GM12878 (cell line): ENCODE results near the gene SYDE2. TPM values are rescaled to one million over a fixed set of nuclear protein-coding genes. Genes with fewer than 3 reads are reported as not detected.

Experiments
- ATAC-seq: fragments of 200-7000 bp; cut with Tn5 transposase; 3 replicates; pipeline ENCODE4 v1.9.1; 2020; ENCODE audit warnings: mild to moderate bottlenecking, moderate library complexity
- BruUV-seq: library from RNA; stranded (reverse); fragments of 400-500 nt; replicated peaks from 2 replicates; lab custom pipeline; 2021; lab: Mats Ljungman, UMichigan
- CTCF ChIA-PET: fragments of 300-600 bp; sonication (Branson Sonifier 250); formaldehyde crosslinking; extraction: SDS; loops from one replicate; lab custom pipeline; 2021; ENCODE audit warnings: inconsistent platforms; lab: Yijun Ruan, JAX
- POLR2A ChIA-PET: fragments of 350-600 bp; formaldehyde crosslinking; extraction: SDS; loops from one replicate; lab custom pipeline; 2021; ENCODE audit warnings: inconsistent platforms; lab: Charles Lee
- RAD21 ChIA-PET: fragments of 300-600 bp; sonication (Branson Sonifier 250); formaldehyde crosslinking; loops from one replicate; lab custom pipeline; 2023; ENCODE audit warnings: antibody characterized with exemption; ENCODE audit not compliant: unreplicated experiment; lab: Charles Lee
- SMC1A ChIA-PET: fragments of 300-600 bp; sonication (Branson Sonifier 250); formaldehyde crosslinking; loops from one replicate; lab custom pipeline; 2023; ENCODE audit not compliant: unreplicated experiment, uncharacterized antibody; lab: Charles Lee
- DNase-seq: peaks from one replicate; pipeline ENCODE4 v3.0.0-alpha.2; 2011; ENCODE audit warnings: low read depth, low spot score
- FAIRE-seq: peaks from 3 replicates; lab custom pipeline; 2011; peaks lifted over from hg19 to GRCh38; lab: Jason Lieb, UNC
- H2AFZ ChIP-seq: 2 replicates; pipeline ENCODE4 v1.6.0; 2011; ENCODE audit warnings: low read depth, low read length, control low read depth; ENCODE audit not compliant: control insufficient read depth
- H3K27ac ChIP-seq: 2 replicates; pipeline ENCODE4 v1.5.1; 2011; ENCODE audit warnings: control low read depth; ENCODE audit not compliant: control insufficient read depth, insufficient read depth
- H3K27me3 ChIP-seq, 2 experiments: replicated peaks in 1 of 2; 2 replicates each; pipeline versions ENCODE4 v1.6.0 to v1.6.1; 2011; ENCODE audit warnings: low read length in 1 of 2; ENCODE audit not compliant: control insufficient read depth in 2 of 2, insufficient read depth in 2 of 2
- H3K36me3 ChIP-seq, 2 experiments: 2 replicates each; pipeline ENCODE4 v1.5.1; 2011; ENCODE audit warnings: low read length in 1 of 2; ENCODE audit not compliant: control insufficient read depth in 2 of 2, insufficient read depth in 2 of 2
- H3K4me1 ChIP-seq: 2 replicates; pipeline ENCODE4 v1.6.1; 2011; ENCODE audit warnings: mild to moderate bottlenecking, low read length, moderate library complexity, mixed read lengths; ENCODE audit not compliant: control insufficient read depth, insufficient read depth
- H3K4me2 ChIP-seq: 2 replicates; pipeline ENCODE4 v1.6.0; 2011; ENCODE audit warnings: control low read depth; ENCODE audit not compliant: control insufficient read depth, insufficient read depth
- H3K4me3 ChIP-seq: fragments of 200-600 bp; sonication (generic); 2 replicates; pipeline ENCODE4 v1.5.1; 2016
- H3K79me2 ChIP-seq: 2 replicates; pipeline ENCODE4 v1.6.0; 2011; ENCODE audit warnings: low read length; ENCODE audit not compliant: control insufficient read depth, insufficient read depth
- H3K9ac ChIP-seq: 2 replicates; pipeline ENCODE4 v1.8.0; 2011; ENCODE audit warnings: low read length, control low read depth, mixed read lengths; ENCODE audit not compliant: control insufficient read depth, insufficient read depth
- H3K9me3 ChIP-seq: replicated peaks from 3 replicates; pipeline ENCODE4 v1.5.1; 2011; ENCODE audit warnings: mild to moderate bottlenecking, low read length; ENCODE audit not compliant: control insufficient read depth, insufficient read depth
- H4K20me1 ChIP-seq: 2 replicates; pipeline ENCODE4 v1.6.0; 2011; ENCODE audit not compliant: control insufficient read depth, insufficient read depth
- ASH2L ChIP-seq: fragments of 300-600, 200-600 bp; sonication (generic); IDR thresholded peaks from 2 replicates; pipeline ENCODE4 v1.6.1; 2017; ENCODE audit warnings: low read depth, mild to moderate bottlenecking, borderline replicate concordance
- CHD1 ChIP-seq: IDR thresholded peaks from 2 replicates; pipeline ENCODE4 v1.6.1; 2012; ENCODE audit warnings: low read depth, low read length, improper control_type of control experiment
- CREM ChIP-seq: IDR thresholded peaks from 2 replicates; pipeline ENCODE4 v1.6.1; 2014; ENCODE audit warnings: antibody characterized with exemption, low read depth
- ESRRA ChIP-seq: IDR thresholded peaks from 2 replicates; pipeline ENCODE4 v1.6.1; 2012; ENCODE audit warnings: mild to moderate bottlenecking, low read length, improper control_type of control experiment
- MTA2 ChIP-seq: fragments of 450-650 bp; IDR thresholded peaks from 2 replicates; pipeline ENCODE4 v1.6.1; 2016; ENCODE audit warnings: low read depth, mild to moderate bottlenecking, moderate library complexity
- MYC ChIP-seq: IDR thresholded peaks from 2 replicates; pipeline ENCODE4 v1.6.1; 2011; ENCODE audit warnings: mild to moderate bottlenecking, low read length, moderate library complexity, inconsistent platforms; ENCODE audit not compliant: insufficient read depth, insufficient replicate concordance, insufficient read length, severe bottlenecking
- NFXL1 ChIP-seq: fragments of 450-650 bp; IDR thresholded peaks from 2 replicates; pipeline ENCODE4 v1.6.1; 2017; ENCODE audit warnings: antibody characterized with exemption, mild to moderate bottlenecking, borderline replicate concordance
- RB1 ChIP-seq: fragments of 450-650 bp; formaldehyde crosslinking; IDR thresholded peaks from 2 replicates; pipeline ENCODE4 v1.6.1; 2017; ENCODE audit warnings: mild to moderate bottlenecking, borderline replicate concordance
- RBBP5 ChIP-seq: fragments of 200-600 bp; sonication (generic); conservative IDR thresholded peaks from 2 replicates; pipeline ENCODE4 v1.6.1; 2016
- SMAD1 ChIP-seq: fragments of 450-650 bp; IDR thresholded peaks from 2 replicates; pipeline ENCODE4 v1.6.1; 2018; ENCODE audit warnings: mild to moderate bottlenecking, low read depth; ENCODE audit not compliant: partially characterized antibody
- STAT1 ChIP-seq: fragments of 450-650 bp; conservative IDR thresholded peaks from 2 replicates; pipeline ENCODE4 v1.6.1; 2014; ENCODE audit warnings: antibody characterized with exemption, mild to moderate bottlenecking
- TCF12 ChIP-seq: IDR thresholded peaks from 2 replicates; pipeline ENCODE4 v1.6.1; 2011; ENCODE audit warnings: low read depth, mild to moderate bottlenecking, low read length
- ZNF207 ChIP-seq: fragments of 450-650 bp; IDR thresholded peaks from 2 replicates; pipeline ENCODE4 v1.6.1; 2014; ENCODE audit warnings: antibody characterized with exemption, mild to moderate bottlenecking, borderline replicate concordance
- ZNF24 ChIP-seq: fragments of 450-650 bp; IDR thresholded peaks from 2 replicates; pipeline ENCODE4 v1.6.1; 2017; ENCODE audit warnings: antibody characterized with exemption, mild to moderate bottlenecking
- WGBS: methylation state at CpG from one replicate; pipeline ENCODE4 v1.1.6; 2016; ENCODE audit warnings: low lambda C conversion rate; ENCODE audit not compliant: insufficient replicate concordance, insufficient coverage; ENCODE audit errors: missing lambda C conversion rate; 5-methylcytosine and 5-hydroxymethylcytosine counted together
- in situ Hi-C: fragments of 300-500 bp; cut with MboI; formaldehyde crosslinking; loops from 9 replicates; pipeline ENCODE4 v1.14.3; 2018; ENCODE audit warnings: mixed read lengths
- intact Hi-C: fragments of 100-400 bp; cut with micrococcal nuclease; formaldehyde crosslinking; loops from one replicate; pipeline ENCODE4 v1.14.2; 2022; ENCODE audit not compliant: unreplicated experiment
- polyA plus RNA-seq, 11 experiments: library from polyadenylated mRNA; depleted of rRNA in 4 of 11; unstranded in 6 of 11; stranded (reverse) in 5 of 11; fragments of >200 nt; fragmentation: Nextera tagmentation in 4 of 11; fragmentation: Illumina TruSeq in 1 of 11; extraction: Ambion mirVana in 4 of 11; extraction: Trizol in 1 of 11; gene quantifications; 1 replicate in 1 of 11; 2 replicates in 10 of 11; pipeline versions ENCODE4 v1.2.1 to v1.2.3, GENCODE V29; 2011 to 2016; ENCODE audit warnings: inconsistent platforms in 2 of 11, missing spikeins in 2 of 11, low read depth in 1 of 11
- total RNA-seq, 4 experiments: library from RNA; depleted of rRNA in 3 of 4; stranded (reverse); fragments of >200 nt in 3 of 4; fragmentation: Illumina TruSeq in 1 of 4; extraction: Trizol in 1 of 4; gene quantifications; 2 replicates each; pipeline versions ENCODE4 v1.2.1 to v1.2.3, GENCODE V29; 2013 to 2021
- TF ChIP-seq, protein P1 (sequence below): fragments of 450-650 bp; IDR thresholded peaks from 2 replicates; pipeline ENCODE4 v1.6.1; 2018; ENCODE audit warnings: borderline replicate concordance, mild to moderate bottlenecking; ENCODE audit not compliant: partially characterized antibody
- TF ChIP-seq, protein P2 (sequence below): IDR thresholded peaks from 2 replicates; pipeline ENCODE4 v1.6.1; 2012; ENCODE audit warnings: low read length, inconsistent platforms
- TF ChIP-seq, protein P3 (sequence below): fragments of 450-650 bp; IDR thresholded peaks from 2 replicates; pipeline ENCODE4 v1.6.1; 2018; ENCODE audit warnings: mild to moderate bottlenecking, low read depth, moderate library complexity; ENCODE audit not compliant: partially characterized antibody
- TF ChIP-seq, protein P4 (sequence below): IDR thresholded peaks from 2 replicates; pipeline ENCODE4 v1.6.1; 2012; ENCODE audit warnings: low read depth, low read length, improper control_type of control experiment

Gene SYDE2
- total and polyA plus RNA-seq, 10 of the 15 experiments (the other 5 are each of a cell fraction or from before 2014, with no cell fraction given): 0.37 to 4.1 (median 1.8) TPM; not detected in 1

DNA sequence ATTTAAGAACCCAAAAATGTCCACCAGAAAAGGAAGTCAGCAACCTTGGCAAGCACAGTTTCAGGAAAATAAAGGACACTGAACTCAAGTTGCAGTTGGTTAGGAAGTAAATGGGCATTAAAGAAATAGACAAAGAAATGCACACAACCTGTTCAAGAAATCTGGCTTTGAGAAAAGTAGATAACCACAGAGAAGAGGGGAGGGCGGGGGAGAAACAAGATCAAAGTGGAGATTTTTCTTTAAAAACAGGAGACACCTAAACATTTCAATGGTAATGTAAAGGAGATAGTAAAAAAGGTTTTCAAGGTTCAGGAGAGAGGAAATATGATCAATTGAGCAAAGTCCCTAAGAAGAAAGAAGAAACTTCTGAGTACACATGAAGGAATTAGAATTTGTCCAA lies 29.1 kb downstream of the SYDE2 start:
- H3K27ac ChIP-seq: no peak overlapping the region
- intact Hi-C loops: no loop called here
- RAD21 ChIA-PET: no interaction called here
- no peak for FAIRE-seq
- no peak overlapping the region for H3K9ac ChIP-seq
- no peaks in the 10 kb centered on the region for H3K4me1 ChIP-seq
- no peak for DNase-seq
- CTCF ChIA-PET: no interaction called here
- H4K20me1 ChIP-seq: no peaks in the 10 kb centered on the region
- no peaks in the 10 kb centered on the region for H3K9me3 ChIP-seq
- H3K79me2 ChIP-seq: no peaks in the 10 kb centered on the region
- no peak overlapping the region for H3K4me2 ChIP-seq
- SMC1A ChIA-PET: no interaction called here
- 0% methylated on average over 1 of the region's 1 CpG for WGBS
- H3K4me3 ChIP-seq: no peak overlapping the region
- no peaks in the 10 kb centered on the region for H3K36me3 ChIP-seq
- H2AFZ ChIP-seq: no peak overlapping the region
- ATAC-seq: no peak
- no TSS peak for BruUV-seq
- no peaks in the 10 kb centered on the region for H3K27me3 ChIP-seq
- in situ Hi-C loops: no loop called here
- POLR2A ChIA-PET: no interaction called here
- TF ChIP-seq MTA2 (no peak), MYC (no peak), ASH2L (no peak), CREM (no peak), CHD1 (no peak), ZNF24 (no peak), NFXL1 (no peak), RB1 (no peak), SMAD1 (no peak), ZNF207 (no peak), TCF12 (no peak), STAT1 (no peak), ESRRA (no peak), RBBP5 (no peak)
- TF ChIP-seq, protein P1, sequence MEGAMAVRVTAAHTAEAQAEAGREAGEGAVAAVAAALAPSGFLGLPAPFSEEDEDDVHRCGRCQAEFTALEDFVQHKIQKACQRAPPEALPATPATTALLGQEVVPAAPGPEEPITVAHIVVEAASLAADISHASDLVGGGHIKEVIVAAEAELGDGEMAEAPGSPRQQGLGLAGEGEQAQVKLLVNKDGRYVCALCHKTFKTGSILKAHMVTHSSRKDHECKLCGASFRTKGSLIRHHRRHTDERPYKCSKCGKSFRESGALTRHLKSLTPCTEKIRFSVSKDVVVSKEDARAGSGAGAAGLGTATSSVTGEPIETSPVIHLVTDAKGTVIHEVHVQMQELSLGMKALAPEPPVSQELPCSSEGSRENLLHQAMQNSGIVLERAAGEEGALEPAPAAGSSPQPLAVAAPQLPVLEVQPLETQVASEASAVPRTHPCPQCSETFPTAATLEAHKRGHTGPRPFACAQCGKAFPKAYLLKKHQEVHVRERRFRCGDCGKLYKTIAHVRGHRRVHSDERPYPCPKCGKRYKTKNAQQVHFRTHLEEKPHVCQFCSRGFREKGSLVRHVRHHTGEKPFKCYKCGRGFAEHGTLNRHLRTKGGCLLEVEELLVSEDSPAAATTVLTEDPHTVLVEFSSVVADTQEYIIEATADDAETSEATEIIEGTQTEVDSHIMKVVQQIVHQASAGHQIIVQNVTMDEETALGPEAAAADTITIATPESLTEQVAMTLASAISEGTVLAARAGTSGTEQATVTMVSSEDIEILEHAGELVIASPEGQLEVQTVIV: no peak
- TF ChIP-seq, protein P2, sequence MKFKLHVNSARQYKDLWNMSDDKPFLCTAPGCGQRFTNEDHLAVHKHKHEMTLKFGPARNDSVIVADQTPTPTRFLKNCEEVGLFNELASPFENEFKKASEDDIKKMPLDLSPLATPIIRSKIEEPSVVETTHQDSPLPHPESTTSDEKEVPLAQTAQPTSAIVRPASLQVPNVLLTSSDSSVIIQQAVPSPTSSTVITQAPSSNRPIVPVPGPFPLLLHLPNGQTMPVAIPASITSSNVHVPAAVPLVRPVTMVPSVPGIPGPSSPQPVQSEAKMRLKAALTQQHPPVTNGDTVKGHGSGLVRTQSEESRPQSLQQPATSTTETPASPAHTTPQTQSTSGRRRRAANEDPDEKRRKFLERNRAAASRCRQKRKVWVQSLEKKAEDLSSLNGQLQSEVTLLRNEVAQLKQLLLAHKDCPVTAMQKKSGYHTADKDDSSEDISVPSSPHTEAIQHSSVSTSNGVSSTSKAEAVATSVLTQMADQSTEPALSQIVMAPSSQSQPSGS: no peak
- TF ChIP-seq, protein P3, sequence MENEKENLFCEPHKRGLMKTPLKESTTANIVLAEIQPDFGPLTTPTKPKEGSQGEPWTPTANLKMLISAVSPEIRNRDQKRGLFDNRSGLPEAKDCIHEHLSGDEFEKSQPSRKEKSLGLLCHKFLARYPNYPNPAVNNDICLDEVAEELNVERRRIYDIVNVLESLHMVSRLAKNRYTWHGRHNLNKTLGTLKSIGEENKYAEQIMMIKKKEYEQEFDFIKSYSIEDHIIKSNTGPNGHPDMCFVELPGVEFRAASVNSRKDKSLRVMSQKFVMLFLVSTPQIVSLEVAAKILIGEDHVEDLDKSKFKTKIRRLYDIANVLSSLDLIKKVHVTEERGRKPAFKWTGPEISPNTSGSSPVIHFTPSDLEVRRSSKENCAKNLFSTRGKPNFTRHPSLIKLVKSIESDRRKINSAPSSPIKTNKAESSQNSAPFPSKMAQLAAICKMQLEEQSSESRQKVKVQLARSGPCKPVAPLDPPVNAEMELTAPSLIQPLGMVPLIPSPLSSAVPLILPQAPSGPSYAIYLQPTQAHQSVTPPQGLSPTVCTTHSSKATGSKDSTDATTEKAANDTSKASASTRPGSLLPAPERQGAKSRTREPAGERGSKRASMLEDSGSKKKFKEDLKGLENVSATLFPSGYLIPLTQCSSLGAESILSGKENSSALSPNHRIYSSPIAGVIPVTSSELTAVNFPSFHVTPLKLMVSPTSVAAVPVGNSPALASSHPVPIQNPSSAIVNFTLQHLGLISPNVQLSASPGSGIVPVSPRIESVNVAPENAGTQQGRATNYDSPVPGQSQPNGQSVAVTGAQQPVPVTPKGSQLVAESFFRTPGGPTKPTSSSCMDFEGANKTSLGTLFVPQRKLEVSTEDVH: no peak
- TF ChIP-seq, protein P4, sequence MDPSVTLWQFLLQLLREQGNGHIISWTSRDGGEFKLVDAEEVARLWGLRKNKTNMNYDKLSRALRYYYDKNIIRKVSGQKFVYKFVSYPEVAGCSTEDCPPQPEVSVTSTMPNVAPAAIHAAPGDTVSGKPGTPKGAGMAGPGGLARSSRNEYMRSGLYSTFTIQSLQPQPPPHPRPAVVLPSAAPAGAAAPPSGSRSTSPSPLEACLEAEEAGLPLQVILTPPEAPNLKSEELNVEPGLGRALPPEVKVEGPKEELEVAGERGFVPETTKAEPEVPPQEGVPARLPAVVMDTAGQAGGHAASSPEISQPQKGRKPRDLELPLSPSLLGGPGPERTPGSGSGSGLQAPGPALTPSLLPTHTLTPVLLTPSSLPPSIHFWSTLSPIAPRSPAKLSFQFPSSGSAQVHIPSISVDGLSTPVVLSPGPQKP: no peak
